Measurements from ENCODE around the gene DHRS11. TPM values are rescaled to one million over a fixed set of nuclear protein-coding genes. Genes with fewer than 3 reads are reported as not detected.

Gene DHRS11
- polyA plus RNA-seq, 3 donors = 11.1 to 22.8 (median 11.8) TPM

DNA sequence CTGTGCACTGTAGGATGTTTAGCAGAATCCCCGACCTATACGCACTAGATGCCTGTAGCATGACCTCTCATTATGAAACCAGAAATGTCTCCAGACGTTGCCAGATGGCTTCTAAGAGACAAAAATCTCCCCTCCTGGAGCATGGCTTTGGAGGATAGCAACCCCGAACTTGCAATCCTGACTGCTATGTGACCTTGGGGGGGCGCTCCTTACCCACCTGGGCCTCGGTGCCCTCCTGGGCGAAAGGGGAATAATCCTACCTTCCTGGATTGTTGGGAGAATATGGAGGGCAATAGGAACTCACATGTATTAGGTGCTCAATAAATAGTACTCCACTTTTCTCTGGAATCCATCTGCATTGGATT, 17.8 kb downstream of the DHRS11 start:
- WGBS, 3 donors = 79 to 86% (median 80%) methylated on average over 7 of the region's 7 CpGs
- no peak overlapping the region for H3K27ac ChIP-seq (ENCODE audit: low read depth, low read length)

DNA sequence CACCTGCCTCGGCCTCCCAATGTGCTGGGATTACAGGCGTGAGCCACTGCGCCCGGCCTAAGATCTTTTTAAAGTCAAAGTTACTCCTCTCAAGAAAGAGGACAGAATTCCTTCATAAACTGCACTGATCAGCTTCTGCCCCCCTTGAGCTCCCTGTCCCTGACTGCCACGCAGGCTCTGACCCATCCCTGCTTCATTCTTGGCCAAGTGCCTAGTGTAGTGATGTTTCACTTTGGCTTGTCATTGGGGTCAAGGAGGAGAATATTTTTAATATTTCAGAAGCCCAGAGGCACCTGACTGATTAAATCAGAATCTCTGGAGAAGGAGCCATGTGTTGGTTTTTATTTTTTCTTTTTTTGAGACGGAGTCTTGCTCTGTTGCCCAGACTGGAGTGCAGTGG, 18.8 kb downstream of the DHRS11 start:
- H3K27ac ChIP-seq (ENCODE audit: low read depth, low read length) = no peak overlapping the region
- 74 to 85% (median 74%) methylated on average over 6 of the region's 6 CpGs for WGBS, 3 donors

GRCh38 chr17:36611345-36612072, 19.8 kb downstream of the DHRS11 start:
- WGBS, 3 donors = 72 to 81% (median 78%) methylated on average over 9 of the region's 9 CpGs

GRCh38 chr17:36612323-36612722, 20.6 kb downstream of the DHRS11 start:
- no peak overlapping the region for H3K27ac ChIP-seq (ENCODE audit: low read depth, low read length)
- 59 to 77% (median 76%) methylated on average over 3 of the region's 3 CpGs for WGBS, 3 donors

More at GRCh38 chr17:36611345-36612072, 19.8 kb downstream of the DHRS11 start:
- H3K27ac ChIP-seq (ENCODE audit: low read depth, low read length) = no peak overlapping the region

GRCh38 chr17:36613155-36613554, 21.5 kb downstream of the DHRS11 start:
- no peak overlapping the region for H3K27ac ChIP-seq (ENCODE audit: low read depth, low read length)
- 33 to 65% (median 49%) methylated on average over 4 of the region's 4 CpGs for WGBS, 3 donors

- WGBS, 3 donors = 67 to 74% (median 71%) methylated on average over 7 of the region's 7 CpGs
- H3K27ac ChIP-seq (ENCODE audit: low read depth, low read length) = no peak overlapping the region
These were observed 22.4 kb downstream of the DHRS11 start for GRCh38 chr17:36614081-36614480.

DNA sequence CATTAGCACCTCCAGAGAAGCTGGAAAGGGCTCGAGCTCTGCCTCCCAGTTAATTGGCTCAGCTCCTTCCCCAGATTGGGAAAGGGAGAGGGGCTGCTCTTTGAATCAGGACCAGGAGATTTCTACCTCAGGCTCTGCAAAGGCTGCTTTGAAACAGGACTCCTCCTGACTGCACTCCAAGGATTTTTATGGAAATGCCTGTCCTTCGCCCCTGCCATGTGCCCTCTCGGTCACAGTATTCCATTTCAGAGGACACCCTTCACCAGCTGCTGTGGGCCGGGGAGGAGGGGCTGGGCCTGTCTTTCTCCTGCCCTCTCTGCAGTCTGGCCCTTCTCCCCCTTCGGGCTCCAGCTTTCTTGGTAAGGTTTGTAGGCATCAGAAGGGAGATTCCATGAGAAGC, 23.3 kb downstream of the DHRS11 start:
- no peak overlapping the region for H3K27ac ChIP-seq (ENCODE audit: low read depth, low read length)
- WGBS, 3 donors = 49 to 56% (median 55%) methylated on average over 5 of the region's 5 CpGs

GRCh38 chr17:36616061-36617029, 24.7 kb downstream of the DHRS11 start:
- no peak overlapping the region for H3K27ac ChIP-seq (ENCODE audit: low read depth, low read length)
- 81 to 88% (median 81%) methylated on average over 16 of the region's 16 CpGs for WGBS, 3 donors

GRCh38 chr17:36617773-36618172, 26.1 kb downstream of the DHRS11 start:
- H3K27ac ChIP-seq (ENCODE audit: low read depth, low read length) = no peak overlapping the region
- 70 to 86% (median 82%) methylated on average over 7 of the region's 7 CpGs for WGBS, 3 donors

GRCh38 chr17:36623281-36623680, 31.6 kb downstream of the DHRS11 start:
- H3K27ac ChIP-seq (ENCODE audit: low read depth, low read length) = no peak overlapping the region
- WGBS, 3 donors = 75 to 78% (median 77%) methylated on average over 3 of the region's 3 CpGs

DNA sequence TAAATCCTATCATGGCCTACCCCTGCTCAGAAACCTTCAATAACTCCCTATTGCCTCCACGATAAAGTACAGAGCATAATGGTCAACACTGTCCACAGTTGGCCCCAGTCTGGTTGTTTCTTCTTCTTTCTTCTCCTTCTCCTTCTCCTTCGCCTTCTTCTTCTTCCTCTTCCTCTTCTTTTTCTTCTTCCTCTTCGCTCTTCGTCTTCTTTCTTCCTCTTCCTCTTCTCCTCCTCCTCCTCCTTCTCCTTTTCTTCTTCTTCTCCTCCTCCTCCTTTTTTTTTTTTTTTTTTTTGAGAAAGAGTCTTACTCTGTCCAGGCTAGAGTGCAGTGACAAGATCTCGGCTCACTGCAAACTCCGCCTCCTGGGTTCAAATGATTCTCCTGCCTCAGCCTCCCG, 33.5 kb downstream of the DHRS11 start:
- H3K27ac ChIP-seq (ENCODE audit: low read depth, low read length) = no peak overlapping the region
- 66 to 78% (median 71%) methylated on average over 7 of the region's 7 CpGs for WGBS, 3 donors

- WGBS, 3 donors = 69 to 77% (median 72%) methylated on average over 12 of the region's 12 CpGs
- no peak overlapping the region for H3K27ac ChIP-seq (ENCODE audit: low read depth, low read length)
These were observed 35.4 kb downstream of the DHRS11 start for GRCh38 chr17:36627101-36627500.

DNA sequence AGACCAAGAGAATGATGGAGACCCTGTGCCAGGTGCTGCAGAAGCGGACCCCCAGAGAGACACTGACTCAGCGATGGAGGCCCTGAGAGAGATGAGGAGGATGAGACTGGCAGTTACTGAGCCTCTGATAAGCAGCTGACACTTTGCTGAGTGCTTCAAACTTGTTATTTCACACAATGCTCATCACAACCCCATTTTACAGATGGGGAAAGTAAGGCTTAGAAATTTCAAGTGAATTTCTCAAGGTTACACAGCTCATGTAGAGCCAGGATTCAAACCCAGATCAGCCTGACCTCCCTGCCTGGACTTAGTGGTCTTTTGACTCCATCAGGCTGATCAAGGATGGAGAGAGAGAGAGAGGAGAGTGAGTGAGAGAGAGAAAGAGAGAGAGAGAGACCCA, 36.9 kb downstream of the DHRS11 start:
- WGBS, 3 donors = 83 to 95% (median 93%) methylated on average over 2 of the region's 2 CpGs
- no peak overlapping the region for H3K27ac ChIP-seq (ENCODE audit: low read depth, low read length)

GRCh38 chr17:36629252-36629847, 37.7 kb downstream of the DHRS11 start:
- H3K27ac ChIP-seq (ENCODE audit: low read depth, low read length) = no peak overlapping the region
- 8 to 22% (median 19%) methylated on average over 12 to 14 of the region's 14 CpGs for WGBS, 3 donors

DNA sequence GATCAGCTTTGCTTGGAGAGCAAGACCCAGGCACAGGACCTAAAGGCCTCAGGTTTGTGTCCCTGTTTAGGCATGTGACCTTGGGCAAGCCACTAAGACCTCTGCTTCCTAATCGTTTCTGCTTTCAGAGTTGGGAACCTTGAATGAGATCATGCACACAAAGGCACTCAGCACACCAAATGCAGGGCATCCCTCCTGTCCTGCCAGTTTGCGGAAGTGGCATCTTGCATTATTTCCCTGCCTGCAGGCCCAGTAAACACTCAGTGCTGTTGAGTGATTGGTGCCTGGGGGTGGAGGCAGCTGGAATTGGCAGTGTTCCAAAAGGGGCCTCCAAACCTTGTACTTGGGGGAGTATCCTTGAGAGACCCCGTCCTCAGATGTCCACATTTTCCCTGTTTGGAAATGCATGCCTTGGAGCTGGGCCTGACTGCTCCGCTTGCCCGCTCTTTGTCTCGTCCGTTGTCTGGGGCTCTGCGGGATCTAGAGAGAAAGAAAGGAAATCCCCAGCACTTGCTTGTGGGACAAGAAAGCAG, 38.4 kb downstream of the DHRS11 start:
- H3K27ac ChIP-seq (ENCODE audit: low read depth, low read length) = no peak overlapping the region
- whole genome bisulfite sequencing, 3 donors = 70 to 77% (median 75%) methylated on average over 8 of the region's 8 CpGs

GRCh38 chr17:36631022-36631421, 39.3 kb downstream of the DHRS11 start:
- 43 to 78% (median 75%) methylated on average over 4 of the region's 4 CpGs for WGBS, 3 donors
- no peak overlapping the region for H3K27ac ChIP-seq (ENCODE audit: low read depth, low read length)

- 31 to 40% (median 33%) methylated on average over 18 of the region's 18 CpGs for WGBS, 3 donors
- H3K27ac ChIP-seq (ENCODE audit: low read depth, low read length) = no peak overlapping the region
These were observed 41.5 kb downstream of the DHRS11 start for GRCh38 chr17:36632916-36633771.

DNA sequence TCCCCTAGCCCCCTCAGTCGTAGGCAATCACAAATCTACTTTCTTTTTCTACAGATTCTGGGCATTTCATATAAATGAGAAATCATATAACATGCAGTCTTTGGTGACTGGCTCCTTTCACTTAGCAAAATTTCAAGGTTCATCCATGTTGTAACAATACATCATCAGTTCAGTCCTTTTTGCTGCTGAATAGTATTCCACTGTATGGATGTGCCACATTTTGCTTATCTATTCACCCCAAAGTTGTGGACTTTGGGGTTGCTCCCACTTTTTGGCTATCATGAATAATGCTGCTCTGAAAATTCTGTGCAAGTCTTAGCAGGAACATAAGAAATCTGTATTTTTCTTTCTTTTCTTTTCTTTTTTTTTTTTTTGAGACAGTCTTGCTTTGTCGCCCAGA, 48.7 kb downstream of the DHRS11 start:
- no peak overlapping the region for H3K27ac ChIP-seq (ENCODE audit: low read depth, low read length)
- WGBS, 3 donors = 82 to 95% (median 89%) methylated on average over 2 of the region's 2 CpGs
